Trophoblast cell (in vitro differentiated cells and primary cell): ENCODE results near the gene PEPD.
A peak's percentile ranks its signal among the peaks of the same experiment; 100 is the strongest.

Experiments
- DNase-seq, 2 donors: peaks; one replicate each; pipeline ENCODE4 v3.0.0-alpha.2; 2016
- H2AFZ ChIP-seq: 2 replicates; pipeline ENCODE4 v1.6.1; 2013; ENCODE audit warnings: low read length, moderate library complexity, mild to moderate bottlenecking; ENCODE audit not compliant: insufficient read depth, poor library complexity
- H2AK5ac ChIP-seq: 2 replicates; pipeline ENCODE4 v1.6.1; 2013; ENCODE audit warnings: mild to moderate bottlenecking, low read length
- H2BK120ac ChIP-seq: 2 replicates; pipeline ENCODE4 v1.6.1; 2013; ENCODE audit warnings: low read length, mild to moderate bottlenecking, moderate library complexity; ENCODE audit not compliant: insufficient read depth, poor library complexity
- H2BK12ac ChIP-seq: 2 replicates; pipeline ENCODE4 v1.6.1; 2013; ENCODE audit warnings: mild to moderate bottlenecking, low read length, moderate library complexity
- H2BK5ac ChIP-seq: 2 replicates; pipeline ENCODE4 v1.6.1; 2013; ENCODE audit warnings: low read length, low read depth, moderate library complexity, mild to moderate bottlenecking; ENCODE audit not compliant: poor library complexity
- H3K14ac ChIP-seq: 2 replicates; pipeline ENCODE4 v1.6.1; 2013; ENCODE audit warnings: mild to moderate bottlenecking, low read length
- H3K18ac ChIP-seq: 2 replicates; pipeline ENCODE4 v1.6.1; 2013; ENCODE audit warnings: mild to moderate bottlenecking, low read length
- H3K23ac ChIP-seq: 2 replicates; pipeline ENCODE4 v1.6.1; 2013; ENCODE audit warnings: low read length
- H3K27ac ChIP-seq: 2 replicates; pipeline ENCODE4 v1.5.1; 2013; ENCODE audit warnings: low read depth, mild to moderate bottlenecking, inconsistent platforms, low read length, moderate library complexity
- H3K27me3 ChIP-seq: 2 replicates; pipeline ENCODE4 v1.6.1; 2013; ENCODE audit warnings: inconsistent platforms, mild to moderate bottlenecking, low read length, moderate library complexity; ENCODE audit not compliant: insufficient read depth
- H3K36me3 ChIP-seq, 2 experiments: 1 replicate in 1 of 2; 2 replicates in 1 of 2; pipeline ENCODE4 v1.6.1; 2013; ENCODE audit warnings: low read length in 2 of 2, mild to moderate bottlenecking in 2 of 2, moderate library complexity in 1 of 2; ENCODE audit not compliant: insufficient read depth in 2 of 2, control insufficient read depth in 1 of 2
- H3K4ac ChIP-seq: 2 replicates; pipeline ENCODE4 v1.6.1; 2013; ENCODE audit warnings: low read depth, mild to moderate bottlenecking, low read length, moderate library complexity
- H3K4me1 ChIP-seq, 2 experiments: 1 replicate in 1 of 2; 2 replicates in 1 of 2; pipeline ENCODE4 v1.6.1; 2013; ENCODE audit warnings: low read length in 2 of 2, mild to moderate bottlenecking in 2 of 2, moderate library complexity in 1 of 2; ENCODE audit not compliant: insufficient read depth in 2 of 2, control insufficient read depth in 1 of 2
- H3K4me2 ChIP-seq: 2 replicates; pipeline ENCODE4 v1.6.1; 2013; ENCODE audit warnings: inconsistent platforms, mild to moderate bottlenecking, low read length, moderate library complexity
- H3K4me3 ChIP-seq: 2 replicates; pipeline ENCODE4 v1.5.1; 2013; ENCODE audit warnings: mild to moderate bottlenecking, low read depth, low read length, inconsistent platforms
- H3K79me1 ChIP-seq: one replicate; pipeline ENCODE4 v1.6.1; 2013; ENCODE audit warnings: low read length
- H3K79me2 ChIP-seq: 2 replicates; pipeline ENCODE4 v1.6.1; 2013; ENCODE audit warnings: low read length, mild to moderate bottlenecking; ENCODE audit not compliant: control insufficient read depth, insufficient read depth, poor library complexity
- H3K9ac ChIP-seq: 2 replicates; pipeline ENCODE4 v1.6.1; 2013; ENCODE audit warnings: mild to moderate bottlenecking, low read length
- H3K9me3 ChIP-seq: 2 replicates; pipeline ENCODE4 v1.6.1; 2013; ENCODE audit warnings: low read depth, mild to moderate bottlenecking, control low read depth, inconsistent platforms, low read length; ENCODE audit not compliant: insufficient read depth
- H4K12ac ChIP-seq: 2 replicates; pipeline ENCODE4 v1.6.1; 2013; ENCODE audit warnings: low read depth, mild to moderate bottlenecking, low read length, moderate library complexity
- H4K8ac ChIP-seq: 2 replicates; pipeline ENCODE4 v1.6.1; 2013; ENCODE audit warnings: low read depth, mild to moderate bottlenecking, low read length, moderate library complexity
- H4K91ac ChIP-seq: one replicate; pipeline ENCODE4 v1.6.1; 2013; ENCODE audit warnings: low read depth, mild to moderate bottlenecking, low read length, moderate library complexity
- WGBS: extraction: QIAGEN DNeasy Blood & Tissue Kit; methylation state at CpG from one replicate; pipeline ENCODE4 v1.1.7; 2013; ENCODE audit warnings: missing lambda C conversion rate; ENCODE audit not compliant: insufficient read length, insufficient coverage; ENCODE audit errors: extremely low coverage; 5-methylcytosine and 5-hydroxymethylcytosine counted together

Gene PEPD

GRCh38 chr19:33417751-33418150 lies 103.8 kb downstream of the PEPD start:
- Histone ChIP-seq H3K4me3 (no peak overlapping the region), H3K27ac (no peak overlapping the region), H2BK12ac (no peak overlapping the region), H3K14ac (no peak overlapping the region), H3K4me1 (no peaks in the 10 kb centered on the region), H2AFZ (no peak overlapping the region), H2AK5ac (no peak overlapping the region), H2BK5ac (no peak overlapping the region), H3K27me3 (no peaks in the 10 kb centered on the region), H3K18ac (no peak overlapping the region), H3K9me3 (peaks cover 1% of the 10 kb centered on the region), H4K8ac (no peak overlapping the region), H2BK120ac (no peak overlapping the region), H4K91ac (no peak overlapping the region), H3K4me2 (no peak overlapping the region), H3K9ac (no peak overlapping the region), H3K79me2 (no peaks in the 10 kb centered on the region), H3K4ac (no peak overlapping the region), H3K79me1 (no peaks in the 10 kb centered on the region), H3K23ac (no peak overlapping the region), H3K36me3 (no peaks in the 10 kb centered on the region), H4K12ac (no peak overlapping the region)
- DNase-seq = no peak
- no CpG with 5 or more reads among the region's 14 CpGs for WGBS

GRCh38 chr19:33416307-33417215 lies 105.0 kb downstream of the PEPD start:
- Histone ChIP-seq H4K91ac (no peak overlapping the region), H2AFZ (no peak overlapping the region), H3K27me3 (no peaks in the 10 kb centered on the region), H3K4me2 (peak overlapping the region; percentile 16), H3K18ac (no peak overlapping the region), H3K79me1 (no peaks in the 10 kb centered on the region), H3K9ac (no peak overlapping the region), H3K9me3 (peaks cover 3% of the 10 kb centered on the region), H3K4ac (no peak overlapping the region), H4K8ac (no peak overlapping the region), H4K12ac (no peak overlapping the region), H3K23ac (no peak overlapping the region), H3K27ac (no peak overlapping the region), H2AK5ac (no peak overlapping the region), H2BK12ac (no peak overlapping the region), H2BK5ac (no peak overlapping the region), H3K14ac (no peak overlapping the region), H2BK120ac (no peak overlapping the region), H3K4me1 (no peaks in the 10 kb centered on the region), H3K4me3 (no peak overlapping the region), H3K36me3 (peaks cover 0 to 1% of the 10 kb centered on the region in 2 experiments), H3K79me2 (no peaks in the 10 kb centered on the region)
- WGBS = no CpG with 5 or more reads among the region's 27 CpGs
- DNase-seq = peak; percentile 68 to 77

DNA sequence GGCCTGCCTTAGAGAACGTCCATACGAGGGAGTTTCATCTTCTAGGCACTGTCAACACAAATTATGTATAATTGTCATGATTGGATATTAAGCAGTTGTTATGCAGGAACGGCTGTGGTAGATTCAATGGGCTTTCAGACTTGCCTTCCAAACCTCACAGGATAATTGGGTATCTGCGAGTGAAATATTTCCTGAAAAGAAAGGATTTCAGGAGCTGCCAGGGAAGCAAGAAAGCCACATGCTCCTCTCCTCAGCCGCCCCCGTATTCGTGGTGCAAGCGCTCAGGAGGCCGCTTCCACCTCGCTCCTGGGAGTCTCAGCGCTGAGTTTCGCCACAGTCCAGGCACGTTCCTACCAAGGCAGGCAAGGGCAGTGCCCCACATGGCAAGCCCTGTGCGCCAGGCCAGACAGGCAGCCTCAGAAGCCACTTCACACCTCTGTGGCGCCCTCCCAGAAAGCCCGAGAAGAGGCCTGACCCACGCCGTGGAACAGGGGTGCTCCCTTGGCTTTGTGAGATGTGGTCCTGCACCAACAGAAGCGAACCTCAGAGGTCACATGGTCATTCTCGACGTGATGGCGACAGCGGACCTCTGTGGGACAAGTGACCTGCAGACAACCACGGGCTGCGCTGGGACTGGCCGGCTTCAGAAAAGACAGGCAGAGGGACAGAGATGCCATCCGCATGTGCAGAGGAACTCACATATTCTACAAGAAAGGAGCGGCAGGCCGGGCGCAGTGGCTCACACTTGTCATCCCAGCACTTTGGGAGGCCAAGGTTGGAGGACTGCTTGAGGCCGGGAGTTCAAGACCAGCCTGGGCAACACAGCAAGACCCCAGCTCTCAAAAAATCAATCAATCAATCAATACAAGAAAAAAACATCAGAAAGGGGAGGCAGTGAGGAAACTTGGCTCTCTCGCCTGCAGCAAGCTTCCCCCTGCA lies 106.7 kb downstream of the PEPD start:
- H3K23ac ChIP-seq = no peak overlapping the region
- no peak overlapping the region for H3K27ac ChIP-seq
- H3K4me2 ChIP-seq = no peak overlapping the region
- H2AFZ ChIP-seq = no peak overlapping the region
- no peak overlapping the region for H2BK5ac ChIP-seq
- no peak overlapping the region for H4K8ac ChIP-seq
- H3K9me3 ChIP-seq = peaks cover 3% of the 10 kb centered on the region
- H2BK120ac ChIP-seq = no peak overlapping the region
- H2BK12ac ChIP-seq = no peak overlapping the region
- H3K27me3 ChIP-seq = no peaks in the 10 kb centered on the region
- no peaks in the 10 kb centered on the region for H3K79me2 ChIP-seq
- no peak overlapping the region for H3K14ac ChIP-seq
- H4K91ac ChIP-seq = no peak overlapping the region
- no peaks in the 10 kb centered on the region for H3K79me1 ChIP-seq
- no peak for DNase-seq
- H3K9ac ChIP-seq = no peak overlapping the region
- H3K18ac ChIP-seq = no peak overlapping the region
- H3K4me1 ChIP-seq = no peaks in the 10 kb centered on the region
- no CpG with 5 or more reads among the region's 32 CpGs for WGBS
- no peak overlapping the region for H4K12ac ChIP-seq
- H2AK5ac ChIP-seq = no peak overlapping the region
- no peak overlapping the region for H3K4me3 ChIP-seq
- H3K36me3 ChIP-seq = peaks cover 0 to 4% of the 10 kb centered on the region in 2 experiments
- H3K4ac ChIP-seq = no peak overlapping the region

DNA sequence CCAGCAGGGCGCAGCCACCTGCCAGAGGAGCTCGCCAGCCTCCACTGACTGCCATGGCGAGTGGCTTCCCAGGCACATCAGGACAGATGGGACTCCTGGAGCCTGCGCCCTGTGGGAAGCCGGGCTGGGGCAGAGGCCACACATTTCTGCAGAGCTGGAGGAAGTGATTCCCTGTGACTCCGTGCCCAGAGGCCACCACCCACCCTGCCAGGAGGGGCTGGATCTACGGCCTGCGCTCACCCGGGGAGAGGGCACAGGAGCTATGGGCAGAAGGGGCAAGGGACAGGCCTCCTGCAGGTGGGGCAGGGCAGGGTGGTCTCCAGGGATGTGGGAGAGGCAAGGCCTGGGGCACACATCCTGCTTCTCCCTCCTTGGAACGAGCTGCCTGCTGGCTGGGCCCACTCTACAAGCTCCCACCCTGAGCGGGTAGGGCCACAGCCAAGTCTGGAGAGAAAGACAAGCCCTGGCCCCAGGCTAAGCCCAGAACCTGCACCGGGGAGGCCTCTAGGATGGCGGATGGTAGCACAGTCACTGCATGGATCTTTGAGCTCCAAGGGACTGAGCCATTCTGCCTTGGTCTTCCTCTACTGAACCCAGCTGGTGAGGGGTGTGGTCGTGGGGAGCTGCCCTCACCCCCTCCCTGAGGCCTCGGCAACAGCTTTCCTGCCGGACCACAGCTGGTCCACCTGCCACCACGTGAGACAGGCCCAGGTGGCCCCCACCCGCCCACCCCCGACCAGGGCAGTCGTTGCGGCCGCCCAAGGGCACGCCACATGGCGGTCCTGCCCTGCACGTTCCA lies 107.5 kb downstream of the PEPD start:
- Histone ChIP-seq H3K4me2 (no peak overlapping the region), H3K9me3 (peaks cover 3% of the 10 kb centered on the region), H4K91ac (no peak overlapping the region), H4K12ac (no peak overlapping the region), H3K14ac (no peak overlapping the region), H2BK5ac (no peak overlapping the region), H2BK12ac (no peak overlapping the region), H3K27me3 (no peaks in the 10 kb centered on the region), H4K8ac (no peak overlapping the region), H2AK5ac (no peak overlapping the region), H3K18ac (no peak overlapping the region), H3K9ac (no peak overlapping the region), H3K27ac (no peak overlapping the region), H3K4me1 (no peaks in the 10 kb centered on the region), H2BK120ac (no peak overlapping the region), H3K36me3 (peaks cover 0 to 4% of the 10 kb centered on the region in 2 experiments), H3K79me2 (no peaks in the 10 kb centered on the region), H3K4ac (no peak overlapping the region), H3K23ac (no peak overlapping the region), H2AFZ (no peak overlapping the region), H3K4me3 (no peak overlapping the region), H3K79me1 (no peaks in the 10 kb centered on the region)
- WGBS = no CpG with 5 or more reads among the region's 25 CpGs
- DNase-seq = no peak
